Prostate gland (tissue), 2 donors: ENCODE data around the gene ENTPD1.

Source experiments
- CTCF ChIP-seq, 4 experiments: fragments of 200-600 bp in 2 of 4; fragments of 450-650 bp in 2 of 4; sonication (generic) in 2 of 4; IDR thresholded peaks; 1 replicate in 3 of 4; 2 replicates in 1 of 4; pipeline ENCODE4 v1.5.1; 2016 to 2019; ENCODE audit warnings: antibody characterized with exemption in 4 of 4, mild to moderate bottlenecking in 2 of 4, moderate library complexity in 2 of 4
- POLR2A ChIP-seq: fragments of 450-650 bp; IDR thresholded peaks from one replicate; pipeline ENCODE4 v1.6.1; 2016; ENCODE audit warnings: antibody characterized with exemption, mild to moderate bottlenecking

- TF ChIP-seq CTCF (IDR thresholded peaks at IDR 0.05): no peak
- TF ChIP-seq POLR2A: no peak
These were observed 117.7 kb downstream of the ENTPD1 start for GRCh38 chr10:95873651-95874050.
